Transverse colon (tissue), 4 donors: ENCODE results near the gene TAF1A. TPM values are rescaled to one million over a fixed set of nuclear protein-coding genes. Genes with fewer than 3 reads are reported as not detected.

Experiments
- DNase-seq: peaks from one replicate; pipeline ENCODE4 v3.0.0-alpha.2; 2019
- H3K27ac ChIP-seq, 4 donors: fragments of 200-600 bp; sonication (generic); 2 replicates each; pipeline ENCODE4 v1.5.1; 2016 to 2018; ENCODE audit warnings: inconsistent platforms in 4 of 4
- H3K27me3 ChIP-seq: fragments of 200-600 bp; sonication (generic); 2 replicates; pipeline ENCODE4 v1.5.1; 2017; ENCODE audit warnings: inconsistent platforms
- H3K36me3 ChIP-seq, 4 donors: fragments of 200-600 bp; sonication (generic); 2 replicates each; pipeline ENCODE4 v1.5.1; 2017 to 2019; ENCODE audit warnings: inconsistent platforms in 4 of 4
- H3K4me1 ChIP-seq, 4 donors: fragments of 200-600 bp; sonication (generic); 2 replicates each; pipeline ENCODE4 v1.5.1; 2017 to 2020; ENCODE audit warnings: inconsistent platforms in 4 of 4
- H3K4me3 ChIP-seq, 4 donors: fragments of 200-600 bp; sonication (generic); 1 replicate in 1 of 4; 2 replicates in 3 of 4; pipeline versions ENCODE4 v1.5.1 to v1.6.1; 2017 to 2019; ENCODE audit warnings: inconsistent platforms in 4 of 4
- H3K9me3 ChIP-seq, 2 donors: fragments of 200-600 bp; sonication (generic); 2 replicates each; pipeline ENCODE4 v1.5.1; 2017 to 2019; ENCODE audit warnings: inconsistent platforms in 2 of 2
- CTCF ChIP-seq, 5 experiments: fragments of 200-600 bp in 3 of 5; fragments of 450-650 bp in 2 of 5; sonication (generic) in 3 of 5; IDR thresholded peaks; 1 replicate in 2 of 5; 2 replicates in 3 of 5; pipeline ENCODE4 v1.5.1; 2016 to 2017; ENCODE audit warnings: antibody characterized with exemption in 5 of 5, inconsistent platforms in 3 of 5, mild to moderate bottlenecking in 2 of 5, moderate library complexity in 1 of 5
- EP300 ChIP-seq: sonication (generic); formaldehyde crosslinking; IDR thresholded peaks from one replicate; pipeline ENCODE4 v1.6.1; 2017; ENCODE audit warnings: antibody characterized with exemption, low read depth
- POLR2A ChIP-seq: fragments of 450-650 bp; IDR thresholded peaks from one replicate; pipeline ENCODE4 v1.6.1; 2016; ENCODE audit warnings: antibody characterized with exemption, mild to moderate bottlenecking, moderate library complexity
- POLR2AphosphoS5 ChIP-seq, 3 donors: sonication (generic); formaldehyde crosslinking; IDR thresholded peaks; one replicate each; pipeline ENCODE4 v1.6.1; 2016; ENCODE audit warnings: antibody characterized with exemption in 3 of 3
- WGBS, 2 donors: methylation state at CpG; one replicate each; pipeline ENCODE4 v1.1.5; 2018; ENCODE audit warnings: low coverage in 1 of 2; 5-methylcytosine and 5-hydroxymethylcytosine counted together
- in situ Hi-C, 4 donors: fragments of 200-750 bp; cut with MboI; loops; one replicate each; pipeline versions ENCODE4 v1.15.0 to v1.15.1; 2017; ENCODE audit warnings: low sequenced_read_pairs in 3 of 4, low pct_ligation_motif_present in 1 of 4, low pct_unique_long_range_greater_than_20kb in 1 of 4
- intact Hi-C: fragments of 100-400 bp; cut with DNase I; formaldehyde crosslinking; loops from one replicate; pipeline ENCODE4 v1.15.1; 2023; ENCODE audit warnings: low total_unique reads
- total RNA-seq, 4 donors: library from RNA; depleted of rRNA; stranded (reverse); fragments of >200 nt; gene quantifications; one replicate each; pipeline ENCODE4 v1.1.0, GENCODE V29; 2016

The TAF1A gene
- total RNA-seq, 4 donors from 2014 or later = 2.2 to 10.1 (median 4.1) TPM

- no peak overlapping the region for H3K27ac ChIP-seq
- intact Hi-C loops (no loop called here), in situ Hi-C loops (no loop called here)
- H3K36me3 ChIP-seq = peaks cover 0 to 13% (median 1%) of the 10 kb centered on the region in 4 donors
- H3K4me1 ChIP-seq = no peaks in the 10 kb centered on the region
- no peaks in the 10 kb centered on the region for H3K27me3 ChIP-seq
- WGBS, 2 donors = 92 to 100% methylated on average over 2 to 7 of the region's 7 CpGs
- no peak for DNase-seq
- H3K9me3 ChIP-seq = no peaks in the 10 kb centered on the region
- TF ChIP-seq POLR2AphosphoS5 (IDR thresholded peaks at IDR 0.05) = no peak
- no peak for TF ChIP-seq EP300
- no peak for TF ChIP-seq POLR2A
- TF ChIP-seq CTCF (IDR thresholded peaks at IDR 0.05) = no peak
- H3K4me3 ChIP-seq = no peak overlapping the region
Measured at GRCh38 chr1:222557574-222557973, 32.2 kb downstream of the TAF1A start.

GRCh38 chr1:222557148-222557547 is 32.6 kb downstream of the TAF1A start:
- WGBS, 2 donors = 0 to 82% methylated on average over 1 to 6 of the region's 6 CpGs
- Histone ChIP-seq H3K4me3 (no peak overlapping the region), H3K27ac (no peak overlapping the region), H3K4me1 (no peaks in the 10 kb centered on the region), H3K36me3 (peaks cover 0 to 13% (median 1%) of the 10 kb centered on the region in 4 donors), H3K9me3 (no peaks in the 10 kb centered on the region), H3K27me3 (no peaks in the 10 kb centered on the region)
- intact Hi-C loops = no loop called here
- in situ Hi-C loops = no loop called here
- no peak for DNase-seq
- TF ChIP-seq POLR2A = no peak
- TF ChIP-seq CTCF (IDR thresholded peaks at IDR 0.05) = no peak
- no peak for TF ChIP-seq POLR2AphosphoS5 (IDR thresholded peaks at IDR 0.05)
- no peak for TF ChIP-seq EP300

GRCh38 chr1:222555992-222556615 is 33.6 kb downstream of the TAF1A start:
- Histone ChIP-seq H3K9me3 (no peaks in the 10 kb centered on the region), H3K4me3 (no peak overlapping the region), H3K27ac (no peak overlapping the region), H3K4me1 (no peaks in the 10 kb centered on the region), H3K27me3 (no peaks in the 10 kb centered on the region), H3K36me3 (peaks cover 0 to 4% (median under 1%) of the 10 kb centered on the region in 4 donors)
- intact Hi-C loops (no loop called here), in situ Hi-C loops (no loop called here)
- DNase-seq = no peak
- TF ChIP-seq POLR2A (no peak), POLR2AphosphoS5 (IDR thresholded peaks at IDR 0.05) (no peak), CTCF (IDR thresholded peaks at IDR 0.05) (no peak), EP300 (no peak)
- 92% methylated on average over 2 of the region's 2 CpGs; no CpG with 5 or more reads in 1 of the 2 donors for WGBS, 2 donors

GRCh38 chr1:222554177-222554576 is 35.6 kb downstream of the TAF1A start:
- no peaks in the 10 kb centered on the region for H3K36me3 ChIP-seq

More at GRCh38 chr1:222554177-222554576, 35.6 kb downstream of the TAF1A start:
- intact Hi-C loops = no loop called here
- in situ Hi-C loops = no loop called here
- 95 to 100% methylated on average over 2 to 5 of the region's 5 CpGs for WGBS, 2 donors
- H3K9me3 ChIP-seq = no peaks in the 10 kb centered on the region
- no peaks in the 10 kb centered on the region for H3K27me3 ChIP-seq
- no peak overlapping the region for H3K27ac ChIP-seq
- no peak for DNase-seq
- H3K4me3 ChIP-seq = no peak overlapping the region
- H3K4me1 ChIP-seq = no peaks in the 10 kb centered on the region
- TF ChIP-seq POLR2A = no peak
- no peak for TF ChIP-seq POLR2AphosphoS5 (IDR thresholded peaks at IDR 0.05)
- no peak for TF ChIP-seq EP300
- TF ChIP-seq CTCF (IDR thresholded peaks at IDR 0.05) = no peak
